Measurements from ENCODE around the gene GFPT2.

DNA sequence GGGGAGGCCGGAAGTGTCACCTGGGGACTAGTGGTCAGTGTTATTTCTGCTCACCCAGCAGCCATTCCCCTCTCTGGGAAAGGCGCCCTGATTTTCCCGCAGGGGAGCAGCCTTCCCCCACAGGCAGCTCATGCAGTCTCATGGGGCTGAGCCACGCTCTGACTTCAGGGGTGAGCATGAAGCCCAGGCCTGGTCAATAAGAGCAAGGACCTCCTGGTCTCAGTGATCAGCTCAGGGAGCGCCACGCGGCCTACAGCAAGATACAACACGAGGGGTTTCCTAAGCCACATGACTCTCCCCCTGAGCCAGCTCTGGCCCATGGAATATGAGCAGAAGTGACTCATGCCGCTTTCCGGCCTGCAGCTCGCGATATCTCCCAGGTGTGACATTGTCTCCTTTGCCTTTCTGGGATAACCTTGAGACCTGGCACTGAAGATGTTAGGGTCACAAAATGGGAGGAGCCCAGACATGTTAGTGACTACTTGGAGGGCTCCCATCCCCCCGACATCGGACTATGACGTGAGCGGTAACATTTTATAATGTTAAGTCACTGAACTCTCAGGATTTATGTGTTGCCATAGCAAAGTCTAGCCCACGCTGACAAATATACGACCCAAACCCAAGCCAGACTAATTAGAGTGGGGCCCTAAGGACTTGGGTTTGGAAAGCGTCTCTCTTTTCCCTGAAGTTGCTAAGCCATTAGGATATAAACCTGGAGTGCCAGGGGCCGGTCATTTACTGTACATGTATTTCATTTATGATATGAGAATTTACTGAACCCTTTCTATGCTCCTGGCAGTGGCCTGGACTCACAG is 46.5 kb upstream of the GFPT2 start:
- TF ChIP-seq, protein P1, sequence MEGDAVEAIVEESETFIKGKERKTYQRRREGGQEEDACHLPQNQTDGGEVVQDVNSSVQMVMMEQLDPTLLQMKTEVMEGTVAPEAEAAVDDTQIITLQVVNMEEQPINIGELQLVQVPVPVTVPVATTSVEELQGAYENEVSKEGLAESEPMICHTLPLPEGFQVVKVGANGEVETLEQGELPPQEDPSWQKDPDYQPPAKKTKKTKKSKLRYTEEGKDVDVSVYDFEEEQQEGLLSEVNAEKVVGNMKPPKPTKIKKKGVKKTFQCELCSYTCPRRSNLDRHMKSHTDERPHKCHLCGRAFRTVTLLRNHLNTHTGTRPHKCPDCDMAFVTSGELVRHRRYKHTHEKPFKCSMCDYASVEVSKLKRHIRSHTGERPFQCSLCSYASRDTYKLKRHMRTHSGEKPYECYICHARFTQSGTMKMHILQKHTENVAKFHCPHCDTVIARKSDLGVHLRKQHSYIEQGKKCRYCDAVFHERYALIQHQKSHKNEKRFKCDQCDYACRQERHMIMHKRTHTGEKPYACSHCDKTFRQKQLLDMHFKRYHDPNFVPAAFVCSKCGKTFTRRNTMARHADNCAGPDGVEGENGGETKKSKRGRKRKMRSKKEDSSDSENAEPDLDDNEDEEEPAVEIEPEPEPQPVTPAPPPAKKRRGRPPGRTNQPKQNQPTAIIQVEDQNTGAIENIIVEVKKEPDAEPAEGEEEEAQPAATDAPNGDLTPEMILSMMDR (IDR thresholded peaks at IDR 0.05 in 2 of 3, conservative IDR thresholded peaks at IDR 0.05 in 1 of 3; ENCODE audit: insufficient read depth in 2 of 3, low read depth in 1 of 3, low read length in 3 of 3), result no peak
- TF ChIP-seq HCFC1 (IDR thresholded peaks at IDR 0.05; ENCODE audit: low read depth, low read length), result no peak
- TF ChIP-seq, protein P2, sequence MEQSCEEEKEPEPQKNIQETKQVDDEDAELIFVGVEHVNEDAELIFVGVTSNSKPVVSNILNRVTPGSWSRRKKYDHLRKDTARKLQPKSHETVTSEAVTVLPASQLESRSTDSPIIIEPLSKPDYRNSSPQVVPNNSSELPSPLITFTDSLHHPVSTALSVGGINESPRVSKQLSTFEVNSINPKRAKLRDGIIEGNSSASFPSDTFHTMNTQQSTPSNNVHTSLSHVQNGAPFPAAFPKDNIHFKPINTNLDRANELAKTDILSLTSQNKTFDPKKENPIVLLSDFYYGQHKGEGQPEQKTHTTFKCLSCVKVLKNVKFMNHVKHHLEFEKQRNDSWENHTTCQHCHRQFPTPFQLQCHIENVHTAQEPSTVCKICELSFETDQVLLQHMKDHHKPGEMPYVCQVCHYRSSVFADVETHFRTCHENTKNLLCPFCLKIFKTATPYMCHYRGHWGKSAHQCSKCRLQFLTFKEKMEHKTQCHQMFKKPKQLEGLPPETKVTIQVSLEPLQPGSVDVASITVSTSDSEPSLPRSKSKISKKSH (CRISPR knock-in tag; IDR thresholded peaks at IDR 0.05), result no peak
- TF ChIP-seq GTF2E2 (tag; IDR thresholded peaks at IDR 0.05), result no peak
- no peak for TF ChIP-seq MAZ (CRISPR knock-in tag; conservative IDR thresholded peaks at IDR 0.05 in 1 of 2, IDR thresholded peaks at IDR 0.05 in 1 of 2)
- no peak for TF ChIP-seq NR2F6 (CRISPR knock-in tag; IDR thresholded peaks at IDR 0.05)
- TF ChIP-seq ZNF785 (CRISPR knock-in tag; IDR thresholded peaks at IDR 0.05), result no peak
- TF ChIP-seq, protein P3, sequence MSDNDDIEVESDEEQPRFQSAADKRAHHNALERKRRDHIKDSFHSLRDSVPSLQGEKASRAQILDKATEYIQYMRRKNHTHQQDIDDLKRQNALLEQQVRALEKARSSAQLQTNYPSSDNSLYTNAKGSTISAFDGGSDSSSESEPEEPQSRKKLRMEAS (CRISPR knock-in tag; IDR thresholded peaks at IDR 0.05), result peak; percentile 49

Measured in K562 (cell line).